Activated CD8-positive, alpha-beta memory T cell treated with anti-CD3 and anti-CD28 coated beads for 48 hours (primary cell): ENCODE data around the gene SCG3.

ENCODE experiments used
- DNase-seq, 3 experiments: peaks; one replicate each; pipeline ENCODE4 v3.0.0-alpha.2; 2020; ENCODE audit warnings: low read depth in 2 of 3, low spot score in 2 of 3

Gene SCG3

DNA sequence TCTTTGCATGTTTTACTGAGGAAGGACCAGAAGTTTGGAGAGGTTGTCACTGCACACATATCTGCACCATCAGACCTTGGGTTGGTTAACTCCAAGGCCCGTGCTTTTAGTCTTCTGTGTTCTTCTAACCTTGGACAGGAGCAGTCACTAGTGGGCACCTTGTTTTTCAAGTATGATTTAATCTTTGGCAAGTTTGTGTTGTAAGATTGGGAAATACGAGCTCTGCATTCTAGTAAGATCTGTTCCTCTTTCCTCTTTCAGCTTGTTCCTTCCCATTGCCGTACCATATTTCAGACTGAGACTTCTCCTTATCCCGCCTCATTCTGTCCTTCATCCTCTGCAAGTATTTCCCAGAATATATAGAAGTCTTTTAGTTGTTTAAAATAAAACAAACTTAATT, 75.2 kb downstream of the SCG3 start:
- DNase-seq = no peak

DNA sequence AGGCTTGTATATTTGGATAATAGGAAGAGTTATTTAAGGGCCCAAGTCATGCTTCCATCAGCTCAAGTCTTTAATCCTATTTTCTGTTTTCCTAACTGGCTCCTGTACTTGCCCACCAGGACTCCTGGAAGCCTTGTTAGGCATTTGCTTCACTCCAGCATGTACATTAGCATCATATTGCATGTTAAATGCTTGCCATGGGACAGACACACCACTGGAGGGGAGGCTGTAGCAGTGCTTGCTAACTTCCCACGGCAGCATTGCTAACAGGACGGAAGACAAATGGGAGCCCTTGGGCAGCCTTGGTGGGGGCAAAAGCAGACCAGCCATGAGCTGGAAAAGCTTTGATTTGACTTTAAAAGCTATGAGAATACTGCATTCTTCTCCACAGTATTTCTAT, 76.1 kb downstream of the SCG3 start:
- no peak for DNase-seq

DNA sequence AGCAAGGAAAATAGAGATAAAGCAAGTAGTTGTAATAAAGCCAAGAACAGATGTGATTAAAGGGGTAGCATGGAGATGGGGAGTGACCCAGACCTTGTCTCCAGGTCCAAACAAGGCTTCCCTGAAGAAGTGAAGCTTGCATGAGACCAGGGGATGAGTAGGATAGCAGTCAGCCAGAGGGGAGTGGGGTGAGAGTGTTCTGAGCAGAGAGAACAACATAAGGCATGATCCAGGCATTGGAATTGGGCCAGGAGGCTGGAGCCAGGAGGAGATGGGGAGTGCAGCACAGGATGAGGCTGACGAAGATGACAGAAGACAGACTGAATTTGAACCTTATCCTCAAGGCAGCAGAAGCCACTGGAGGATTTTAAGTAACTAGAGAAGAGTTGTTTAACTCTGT, 77.3 kb downstream of the SCG3 start:
- no peak for DNase-seq

DNA sequence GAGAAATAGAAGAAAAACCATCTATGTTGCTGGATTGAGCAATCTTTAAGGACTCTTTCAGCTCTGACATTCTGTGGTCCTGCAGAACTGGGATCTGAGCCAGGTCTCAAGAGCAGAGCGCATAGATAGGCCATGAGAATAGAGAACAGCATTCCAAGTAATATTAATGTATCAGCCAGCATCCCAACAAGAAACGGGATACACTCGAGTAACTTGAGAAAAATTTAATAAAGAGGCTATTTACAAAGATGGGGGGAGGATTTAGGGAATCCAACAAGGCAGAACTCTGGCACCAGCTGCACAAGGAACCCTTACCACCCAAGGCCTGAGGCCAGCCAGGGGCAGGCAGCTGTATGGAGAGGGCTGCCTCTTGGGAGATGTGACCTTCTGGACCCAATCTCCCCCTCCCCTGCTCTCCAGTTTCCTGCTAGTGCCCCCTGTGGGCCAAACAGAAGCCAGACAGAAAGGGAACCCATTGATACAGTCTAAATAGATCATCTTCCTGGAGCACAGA, 78.3 kb downstream of the SCG3 start:
- DNase-seq = no peak

DNA sequence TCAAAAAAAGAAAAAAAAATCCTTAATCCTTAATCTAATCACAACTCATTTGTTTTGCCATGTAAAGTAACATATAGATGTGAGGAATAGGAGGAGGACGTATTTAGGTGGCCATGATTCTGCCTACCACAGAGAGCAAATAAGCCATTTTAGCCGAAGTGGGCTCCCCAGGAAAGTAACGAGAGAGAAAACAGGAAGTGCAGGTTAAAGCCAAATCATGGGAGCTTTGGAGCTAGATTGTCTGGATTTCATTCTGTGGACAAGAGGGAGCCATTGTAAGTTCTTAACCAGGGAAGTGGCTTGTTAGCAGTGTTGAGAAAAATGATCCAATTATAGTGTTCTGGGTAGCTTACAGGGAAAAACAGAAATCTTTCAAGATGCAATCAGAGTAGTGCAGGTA, 79.5 kb downstream of the SCG3 start:
- DNase-seq = no peak

DNA sequence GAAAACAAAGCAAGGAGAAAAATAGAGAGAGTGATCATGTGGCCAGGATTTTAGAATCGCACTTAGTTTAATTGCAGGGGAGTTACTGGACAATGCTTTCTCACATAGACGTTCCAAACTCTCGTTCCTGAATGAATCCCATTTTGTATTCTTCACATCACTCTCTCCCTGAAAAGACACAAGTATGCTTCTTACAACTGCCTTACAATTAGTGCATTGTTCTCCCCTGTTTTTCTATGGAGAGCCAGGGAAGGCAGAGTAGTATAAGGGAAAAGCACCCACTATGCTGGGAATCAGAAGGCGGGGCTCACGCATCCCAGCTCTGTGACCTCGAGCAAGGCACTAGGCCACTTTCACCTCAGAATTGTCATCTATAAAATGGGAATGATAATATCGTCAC, 84.4 kb downstream of the SCG3 start:
- DNase-seq = no peak

DNA sequence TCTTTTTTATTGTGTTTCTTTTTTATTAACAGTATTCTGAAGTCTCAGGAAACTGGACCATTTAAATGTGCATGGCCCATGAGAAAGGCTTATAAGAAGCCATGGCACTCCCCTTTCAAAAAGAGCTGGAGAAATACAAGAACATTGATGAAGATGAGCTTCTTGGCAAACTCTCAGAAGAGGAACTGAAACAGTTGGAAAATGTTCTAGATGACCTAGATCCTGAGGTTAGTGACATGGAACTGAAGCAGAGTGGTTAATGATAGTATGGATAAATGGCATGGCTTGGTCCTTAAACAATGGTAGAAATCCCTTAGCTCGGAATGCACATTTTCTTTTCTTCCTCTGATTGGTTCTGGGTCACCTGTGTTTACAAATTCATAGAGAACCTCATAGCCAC, 85.0 kb downstream of the SCG3 start:
- no peak for DNase-seq

DNA sequence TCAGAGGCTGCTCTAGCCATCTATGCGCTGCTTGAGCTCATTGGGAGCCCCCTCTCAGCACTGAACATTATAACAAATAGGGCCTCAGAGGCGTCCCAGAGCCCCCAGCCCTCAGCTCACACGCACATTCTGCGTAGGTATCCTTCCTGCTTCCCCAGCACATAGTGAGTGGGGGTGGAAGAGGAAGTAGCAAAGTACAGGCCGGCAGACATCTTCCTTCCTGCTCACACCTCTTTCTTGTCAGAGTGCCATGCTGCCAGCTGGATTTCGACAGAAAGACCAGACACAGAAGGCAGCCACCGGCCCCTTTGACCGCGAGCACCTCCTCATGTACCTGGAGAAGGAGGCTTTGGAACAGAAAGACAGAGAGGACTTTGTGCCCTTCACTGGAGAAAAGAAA, 86.7 kb downstream of the SCG3 start:
- no peak for DNase-seq
